Measurements from ENCODE around the gene MBTD1. TPM values are rescaled to one million over a fixed set of nuclear protein-coding genes. Genes with fewer than 3 reads are reported as not detected.
A peak's percentile ranks its signal among the peaks of the same experiment; 100 is the strongest.

The MBTD1 gene
- total RNA-seq, 3 donors from 2014 or later, result 6.6 to 8.1 (median 7.0) TPM

GRCh38 chr17:51261024-51261963, 1.4 kb upstream of the MBTD1 start:
- H3K9me3 Mint-ChIP-seq, result no peaks in the 10 kb centered on the region
- H3K4me3 Mint-ChIP-seq, result peak overlapping the region; percentile 89
- H3K36me3 Mint-ChIP-seq (ENCODE audit: insufficient read depth), result peaks cover 27% of the 10 kb centered on the region
- no peaks in the 10 kb centered on the region for H3K27me3 Mint-ChIP-seq (ENCODE audit: low read depth)
- H3K4me1 Mint-ChIP-seq (ENCODE audit: low read depth), result peaks cover 59% of the 10 kb centered on the region
- DNase-seq, result no peak
- no peak for ATAC-seq

- H3K27me3 Mint-ChIP-seq (ENCODE audit: low read depth), result no peaks in the 10 kb centered on the region
- peaks cover 21% of the 10 kb centered on the region for H3K36me3 Mint-ChIP-seq (ENCODE audit: insufficient read depth)
- H3K4me3 Mint-ChIP-seq, result peak within 1 kb of the TSS; percentile 89
- peaks cover 63% of the 10 kb centered on the region for H3K4me1 Mint-ChIP-seq (ENCODE audit: low read depth)
- ATAC-seq (peak; percentile 83 to 84), DNase-seq (peak; percentile 95)
- no peaks in the 10 kb centered on the region for H3K9me3 Mint-ChIP-seq
Observed at GRCh38 chr17:51260237-51261023, 581 bp upstream of the MBTD1 start, which contains the start of gene UTP18. Gene UTP18, plus strand, starts transcription at chr17:51260546. Its CDS starts 39 bp downstream, at chr17:51260585.

- DNase-seq (no peak), ATAC-seq (no peak)
- H3K4me1 Mint-ChIP-seq (ENCODE audit: low read depth), result peaks cover 68% of the 10 kb centered on the region
- H3K4me3 Mint-ChIP-seq, result peak overlapping the region; percentile 89
- H3K27me3 Mint-ChIP-seq (ENCODE audit: low read depth), result no peaks in the 10 kb centered on the region
- H3K36me3 Mint-ChIP-seq (ENCODE audit: insufficient read depth), result peaks cover 23% of the 10 kb centered on the region
- no peaks in the 10 kb centered on the region for H3K9me3 Mint-ChIP-seq
Observed at GRCh38 chr17:51258756-51259563, 889 bp downstream of the MBTD1 start.

GRCh38 chr17:51257150-51258081, 2.4 kb downstream of the MBTD1 start:
- ATAC-seq (no peak), DNase-seq (no peak)
- Mint-ChIP-seq H3K4me1 (ENCODE audit: low read depth) (peaks cover 65% of the 10 kb centered on the region), H3K4me3 (peak overlapping the region; percentile 89), H3K9me3 (no peaks in the 10 kb centered on the region), H3K27me3 (ENCODE audit: low read depth) (no peaks in the 10 kb centered on the region), H3K36me3 (ENCODE audit: insufficient read depth) (peaks cover 17% of the 10 kb centered on the region)

GRCh38 chr17:51256101-51256500, 3.7 kb downstream of the MBTD1 start:
- peaks cover 20% of the 10 kb centered on the region for H3K36me3 Mint-ChIP-seq (ENCODE audit: insufficient read depth)
- H3K4me1 Mint-ChIP-seq (ENCODE audit: low read depth), result peaks cover 60% of the 10 kb centered on the region
- no peaks in the 10 kb centered on the region for H3K27me3 Mint-ChIP-seq (ENCODE audit: low read depth)
- ATAC-seq (no peak), DNase-seq (no peak)
- H3K9me3 Mint-ChIP-seq, result no peaks in the 10 kb centered on the region
- H3K4me3 Mint-ChIP-seq, result no peak overlapping the region

GRCh38 chr17:51255673-51256072, 4.2 kb downstream of the MBTD1 start:
- peaks cover 63% of the 10 kb centered on the region for H3K4me1 Mint-ChIP-seq (ENCODE audit: low read depth)
- H3K27me3 Mint-ChIP-seq (ENCODE audit: low read depth), result no peaks in the 10 kb centered on the region
- no peak for DNase-seq
- peaks cover 24% of the 10 kb centered on the region for H3K36me3 Mint-ChIP-seq (ENCODE audit: insufficient read depth)
- no peaks in the 10 kb centered on the region for H3K9me3 Mint-ChIP-seq
- no peak for ATAC-seq
- no peak overlapping the region for H3K4me3 Mint-ChIP-seq

GRCh38 chr17:51251010-51251409, 8.8 kb downstream of the MBTD1 start:
- ATAC-seq (no peak), DNase-seq (no peak)
- H3K4me3 Mint-ChIP-seq, result no peak overlapping the region
- no peaks in the 10 kb centered on the region for H3K9me3 Mint-ChIP-seq
- no peaks in the 10 kb centered on the region for H3K27me3 Mint-ChIP-seq (ENCODE audit: low read depth)
- H3K36me3 Mint-ChIP-seq (ENCODE audit: insufficient read depth), result peaks cover 26% of the 10 kb centered on the region
- peaks cover 31% of the 10 kb centered on the region for H3K4me1 Mint-ChIP-seq (ENCODE audit: low read depth)

GRCh38 chr17:51250314-51250840, 9.5 kb downstream of the MBTD1 start:
- H3K9me3 Mint-ChIP-seq, result no peaks in the 10 kb centered on the region
- no peak for DNase-seq
- H3K36me3 Mint-ChIP-seq (ENCODE audit: insufficient read depth), result peaks cover 26% of the 10 kb centered on the region
- no peaks in the 10 kb centered on the region for H3K27me3 Mint-ChIP-seq (ENCODE audit: low read depth)
- no peak overlapping the region for H3K4me3 Mint-ChIP-seq
- no peak for ATAC-seq
- H3K4me1 Mint-ChIP-seq (ENCODE audit: low read depth), result peaks cover 26% of the 10 kb centered on the region

- Mint-ChIP-seq H3K4me3 (no peak overlapping the region), H3K36me3 (ENCODE audit: insufficient read depth) (peaks cover 7% of the 10 kb centered on the region), H3K4me1 (ENCODE audit: low read depth) (peaks cover 24% of the 10 kb centered on the region), H3K27me3 (ENCODE audit: low read depth) (no peaks in the 10 kb centered on the region), H3K9me3 (no peaks in the 10 kb centered on the region)
- DNase-seq, result no peak
- ATAC-seq, result no peak
Observed at GRCh38 chr17:51245535-51245934, 14.3 kb downstream of the MBTD1 start.

- no peak for DNase-seq
- Mint-ChIP-seq H3K9me3 (no peaks in the 10 kb centered on the region), H3K4me3 (no peak overlapping the region), H3K27me3 (ENCODE audit: low read depth) (no peaks in the 10 kb centered on the region), H3K36me3 (ENCODE audit: insufficient read depth) (peaks cover 4% of the 10 kb centered on the region), H3K4me1 (ENCODE audit: low read depth) (peaks cover 30% of the 10 kb centered on the region)
- ATAC-seq, result no peak
Observed at GRCh38 chr17:51244041-51244440, 15.8 kb downstream of the MBTD1 start.

- H3K36me3 Mint-ChIP-seq (ENCODE audit: insufficient read depth), result peaks cover 1% of the 10 kb centered on the region
- H3K27me3 Mint-ChIP-seq (ENCODE audit: low read depth), result no peaks in the 10 kb centered on the region
- ATAC-seq, result no peak
- H3K9me3 Mint-ChIP-seq, result no peaks in the 10 kb centered on the region
- H3K4me1 Mint-ChIP-seq (ENCODE audit: low read depth), result peaks cover 51% of the 10 kb centered on the region
- no peak for DNase-seq
- H3K4me3 Mint-ChIP-seq, result no peak overlapping the region
Observed at GRCh38 chr17:51240275-51240674, 19.6 kb downstream of the MBTD1 start.

GRCh38 chr17:51238255-51238887, 21.5 kb downstream of the MBTD1 start:
- peaks cover 1% of the 10 kb centered on the region for H3K36me3 Mint-ChIP-seq (ENCODE audit: insufficient read depth)
- peaks cover 46% of the 10 kb centered on the region for H3K4me1 Mint-ChIP-seq (ENCODE audit: low read depth)
- peak; percentile 89 to 93 for ATAC-seq
- peak overlapping the region; percentile 11 for H3K4me3 Mint-ChIP-seq
- no peaks in the 10 kb centered on the region for H3K9me3 Mint-ChIP-seq
- no peak for DNase-seq
- H3K27me3 Mint-ChIP-seq (ENCODE audit: low read depth), result no peaks in the 10 kb centered on the region

All from activated T-cell treated with anti-CD3 and anti-CD28 coated beads, Interleukin-2, amount 50 U/mL, for 4 hours (primary cell).